ENCODE data around the gene FGF22.
A peak's percentile ranks its signal among the peaks of the same experiment; 100 is the strongest.

FGF22 gene

DNA sequence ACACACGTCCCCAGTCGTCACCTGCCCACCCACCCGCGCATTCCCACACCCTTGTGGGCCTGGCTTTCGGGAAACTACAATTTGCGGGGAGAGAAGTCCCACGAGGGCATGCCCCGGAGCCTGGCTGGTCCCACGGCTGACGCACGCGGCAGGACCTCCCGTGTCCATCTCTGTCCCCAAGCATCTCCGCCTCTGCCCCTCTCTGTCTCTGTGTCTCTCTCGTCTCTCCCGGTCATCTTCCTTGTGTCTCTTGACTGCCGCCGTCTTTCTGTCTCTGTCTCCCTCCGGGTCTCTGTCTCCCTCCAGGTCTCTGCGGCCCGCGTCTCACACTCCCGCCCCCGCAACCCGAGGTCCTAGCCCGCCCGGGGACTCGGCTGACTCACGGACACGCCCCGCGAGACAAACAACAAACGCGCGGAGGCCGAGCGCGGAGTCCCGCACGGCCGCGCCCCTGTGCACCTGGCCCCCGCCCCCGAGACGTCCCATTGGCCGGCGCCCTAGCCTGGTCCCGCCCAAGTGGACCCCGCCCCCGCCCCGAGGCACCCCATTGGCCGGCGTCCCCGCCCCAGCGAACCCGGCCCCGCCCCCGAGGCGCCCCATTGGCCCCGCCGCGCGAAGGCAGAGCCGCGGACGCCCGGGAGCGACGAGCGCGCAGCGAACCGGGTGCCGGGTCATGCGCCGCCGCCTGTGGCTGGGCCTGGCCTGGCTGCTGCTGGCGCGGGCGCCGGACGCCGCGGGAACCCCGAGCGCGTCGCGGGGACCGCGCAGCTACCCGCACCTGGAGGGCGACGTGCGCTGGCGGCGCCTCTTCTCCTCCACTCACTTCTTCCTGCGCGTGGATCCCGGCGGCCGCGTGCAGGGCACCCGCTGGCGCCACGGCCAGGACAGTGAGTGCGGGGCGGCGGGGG lies at the start of gene FGF22:
TSS of gene FGF22 (plus strand) at position 627 of the 908 bp plus-strand sequence. CDS start at position 674, 47 bp downstream.
- Histone ChIP-seq H3K4me1 (peaks cover under 1% of the 10 kb centered on the region), H3K4me2 (ENCODE audit: low read length) (peak within 1 kb of the TSS; percentile 63), H3K9ac (no peak within 1 kb of the TSS), H3K79me2 (no peaks in the 10 kb centered on the region), H3K27me3 (ENCODE audit: control insufficient read depth, insufficient read depth, low read length) (no peaks in the 10 kb centered on the region), H3K36me3 (ENCODE audit: control insufficient read depth, insufficient read depth, low read length) (no peaks in the 10 kb centered on the region), H2AFZ (no peak within 1 kb of the TSS), H3K27ac (no peak within 1 kb of the TSS), H3K4me3 (ENCODE audit: low read depth, low read length) (peak within 1 kb of the TSS; percentile 37), H3K9me3 (ENCODE audit: control insufficient read depth, low read length) (no peaks in the 10 kb centered on the region)
- TF ChIP-seq, protein P1, sequence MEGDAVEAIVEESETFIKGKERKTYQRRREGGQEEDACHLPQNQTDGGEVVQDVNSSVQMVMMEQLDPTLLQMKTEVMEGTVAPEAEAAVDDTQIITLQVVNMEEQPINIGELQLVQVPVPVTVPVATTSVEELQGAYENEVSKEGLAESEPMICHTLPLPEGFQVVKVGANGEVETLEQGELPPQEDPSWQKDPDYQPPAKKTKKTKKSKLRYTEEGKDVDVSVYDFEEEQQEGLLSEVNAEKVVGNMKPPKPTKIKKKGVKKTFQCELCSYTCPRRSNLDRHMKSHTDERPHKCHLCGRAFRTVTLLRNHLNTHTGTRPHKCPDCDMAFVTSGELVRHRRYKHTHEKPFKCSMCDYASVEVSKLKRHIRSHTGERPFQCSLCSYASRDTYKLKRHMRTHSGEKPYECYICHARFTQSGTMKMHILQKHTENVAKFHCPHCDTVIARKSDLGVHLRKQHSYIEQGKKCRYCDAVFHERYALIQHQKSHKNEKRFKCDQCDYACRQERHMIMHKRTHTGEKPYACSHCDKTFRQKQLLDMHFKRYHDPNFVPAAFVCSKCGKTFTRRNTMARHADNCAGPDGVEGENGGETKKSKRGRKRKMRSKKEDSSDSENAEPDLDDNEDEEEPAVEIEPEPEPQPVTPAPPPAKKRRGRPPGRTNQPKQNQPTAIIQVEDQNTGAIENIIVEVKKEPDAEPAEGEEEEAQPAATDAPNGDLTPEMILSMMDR (IDR thresholded peaks at IDR 0.05) = no peak

DNA sequence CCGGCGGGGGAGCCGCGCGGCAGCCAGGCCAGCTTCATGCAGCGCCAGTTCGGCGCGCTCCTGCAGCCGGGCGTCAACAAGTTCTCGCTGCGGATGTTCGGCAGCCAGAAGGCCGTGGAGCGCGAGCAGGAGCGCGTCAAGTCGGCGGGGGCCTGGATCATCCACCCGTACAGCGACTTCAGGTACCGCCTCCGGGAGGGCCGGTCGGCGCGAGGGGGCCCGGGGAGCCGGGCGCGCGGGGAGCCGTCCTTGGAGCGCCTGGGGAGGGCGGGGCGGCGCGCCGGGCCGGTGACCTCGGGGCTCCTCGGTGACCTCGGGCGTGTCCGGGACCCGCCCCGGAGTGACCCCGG lies 49.3 kb upstream of the FGF22 start:
- Histone ChIP-seq H3K27ac (no peak overlapping the region), H3K4me1 (peaks cover 11% of the 10 kb centered on the region), H2AFZ (no peak overlapping the region), H3K4me2 (ENCODE audit: low read length) (no peak overlapping the region), H3K36me3 (ENCODE audit: control insufficient read depth, insufficient read depth, low read length) (no peaks in the 10 kb centered on the region), H3K9me3 (ENCODE audit: control insufficient read depth, low read length) (no peaks in the 10 kb centered on the region), H3K9ac (no peak overlapping the region), H3K27me3 (ENCODE audit: control insufficient read depth, insufficient read depth, low read length) (peaks cover 3% of the 10 kb centered on the region), H3K4me3 (ENCODE audit: low read depth, low read length) (no peak overlapping the region), H3K79me2 (no peaks in the 10 kb centered on the region)
- TF ChIP-seq, protein P1 (IDR thresholded peaks at IDR 0.05) = no peak

DNA sequence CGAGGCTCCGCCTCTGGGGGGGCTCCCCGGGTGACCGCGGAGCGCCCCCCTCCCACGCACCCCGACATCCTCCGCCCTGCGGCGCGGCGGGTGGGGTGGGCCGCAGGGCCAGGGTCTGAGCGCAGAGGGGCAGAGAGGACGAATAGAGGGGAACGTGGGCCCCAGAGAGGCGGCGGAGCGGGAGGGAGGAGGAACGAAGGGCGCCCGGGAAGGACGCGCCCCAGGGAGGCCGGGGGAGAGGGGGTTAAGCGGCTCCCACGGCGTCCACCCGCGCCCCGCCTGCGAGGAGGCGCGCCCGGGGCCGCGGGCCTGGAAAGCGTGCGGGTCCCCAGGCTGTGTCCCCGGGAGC lies 49.0 kb upstream of the FGF22 start:
- TF ChIP-seq, protein P1 (IDR thresholded peaks at IDR 0.05) = no peak
- Histone ChIP-seq H3K27me3 (ENCODE audit: control insufficient read depth, insufficient read depth, low read length) (peaks cover 3% of the 10 kb centered on the region), H3K4me1 (peaks cover 11% of the 10 kb centered on the region), H2AFZ (peak overlapping the region; percentile 38), H3K9ac (peak overlapping the region; percentile 37), H3K4me3 (ENCODE audit: low read depth, low read length) (no peak overlapping the region), H3K27ac (no peak overlapping the region), H3K79me2 (no peaks in the 10 kb centered on the region), H3K36me3 (ENCODE audit: control insufficient read depth, insufficient read depth, low read length) (no peaks in the 10 kb centered on the region), H3K4me2 (ENCODE audit: low read length) (peak overlapping the region; percentile 30), H3K9me3 (ENCODE audit: control insufficient read depth, low read length) (no peaks in the 10 kb centered on the region)

DNA sequence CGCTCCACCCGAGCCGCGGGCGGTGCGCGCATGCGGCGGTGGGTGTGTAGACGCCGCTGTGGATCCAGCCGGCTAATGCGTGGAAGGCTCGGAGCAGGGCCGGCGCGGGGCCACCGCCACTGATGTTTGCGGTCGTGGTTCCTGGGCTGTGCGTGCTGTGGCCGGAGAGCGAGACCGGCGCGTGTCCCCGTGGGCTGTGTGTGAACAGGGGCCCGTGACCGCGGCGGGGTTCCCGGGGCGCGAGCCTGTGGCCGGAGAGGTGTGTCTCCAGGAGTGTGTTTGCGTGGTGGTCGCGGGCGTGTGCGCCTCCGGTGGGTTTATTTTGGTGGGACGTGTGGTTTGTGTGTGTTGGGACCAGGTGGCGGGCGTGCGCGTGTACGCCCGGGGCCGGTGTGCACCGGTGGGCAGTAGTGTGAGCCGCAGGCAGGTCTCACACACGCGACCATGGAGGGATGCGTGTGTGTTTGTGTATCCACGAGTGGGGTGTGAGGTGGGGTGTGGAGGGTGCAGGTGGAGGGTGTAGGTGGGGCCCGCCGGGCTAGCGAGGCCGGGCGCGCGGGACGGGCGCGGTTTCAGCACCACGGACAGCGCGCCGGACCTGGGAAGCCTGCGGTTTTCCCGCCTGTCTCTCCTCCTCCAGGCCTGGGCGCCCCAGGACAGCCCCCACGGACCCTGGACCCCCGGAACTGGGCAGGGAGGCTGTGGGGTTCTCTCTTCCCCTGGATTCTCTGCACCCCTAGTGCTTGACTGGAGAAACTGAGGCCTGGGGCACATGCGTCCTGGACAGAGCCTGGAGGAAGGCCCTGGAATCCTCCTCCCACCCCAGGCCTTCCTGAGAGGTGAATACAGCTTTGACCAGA lies 48.4 kb upstream of the FGF22 start:
- Histone ChIP-seq H3K9me3 (ENCODE audit: control insufficient read depth, low read length) (no peaks in the 10 kb centered on the region), H3K9ac (no peak overlapping the region), H3K4me2 (ENCODE audit: low read length) (peak overlapping the region; percentile 30), H3K4me3 (ENCODE audit: low read depth, low read length) (no peak overlapping the region), H3K4me1 (peaks cover 11% of the 10 kb centered on the region), H2AFZ (no peak overlapping the region), H3K79me2 (peaks cover 3% of the 10 kb centered on the region), H3K27ac (no peak overlapping the region), H3K27me3 (ENCODE audit: control insufficient read depth, insufficient read depth, low read length) (peaks cover 3% of the 10 kb centered on the region), H3K36me3 (ENCODE audit: control insufficient read depth, insufficient read depth, low read length) (no peaks in the 10 kb centered on the region)
- TF ChIP-seq, protein P1 (IDR thresholded peaks at IDR 0.05) = no peak

All from parathyroid adenoma (tissue), 2 donors.